Measurements from ENCODE around the gene RSPH6A. TPM values are rescaled to one million over a fixed set of nuclear protein-coding genes. Genes with fewer than 3 reads are reported as not detected.

Gene RSPH6A
- total and polyA plus RNA-seq, 2 of the 13 experiments (the other 11 are each of a cell fraction or from before 2014, with no cell fraction given) = 0.07 TPM; not detected in 1

- no peak for TF ChIP-seq ZBTB39 (CRISPR knock-in tag; IDR thresholded peaks at IDR 0.05)
- TF ChIP-seq HOMEZ (CRISPR knock-in tag; IDR thresholded peaks at IDR 0.05; ENCODE audit: low read depth) = peak; percentile 50; the same call in 1 of the 2 replicates
- TF ChIP-seq CC2D1A (CRISPR knock-in tag; IDR thresholded peaks at IDR 0.05) = no peak
- no peak for TF ChIP-seq ZEB1 (IDR thresholded peaks at IDR 0.05; ENCODE audit: insufficient replicate concordance, low read depth)
- TF ChIP-seq PREB (CRISPR knock-in tag; IDR thresholded peaks at IDR 0.05) = no peak
- TF ChIP-seq MTF1 (CRISPR knock-in tag; IDR thresholded peaks at IDR 0.05) = no peak
- TF ChIP-seq SAP130 (CRISPR knock-in tag; IDR thresholded peaks at IDR 0.05; ENCODE audit: low read depth) = peak; percentile 70
- peak; percentile 80 for TF ChIP-seq MED1 (CRISPR knock-in tag; IDR thresholded peaks at IDR 0.05)
- TF ChIP-seq ZBTB38 (CRISPR knock-in tag; IDR thresholded peaks at IDR 0.05) = 0 out of 2 replicates have a peak, but pooled peaks have one; percentile 49
- TF ChIP-seq REL (CRISPR knock-in tag; conservative IDR thresholded peaks at IDR 0.05) = no peak
- TF ChIP-seq ZNF784 (CRISPR knock-in tag; IDR thresholded peaks at IDR 0.05; ENCODE audit: borderline replicate concordance) = no peak
- no peak for TF ChIP-seq KDM6A (CRISPR knock-in tag; IDR thresholded peaks at IDR 0.05; ENCODE audit: low read depth)
- no peak for TF ChIP-seq RBAK (CRISPR knock-in tag; IDR thresholded peaks at IDR 0.05)
- TF ChIP-seq E2F2 (CRISPR knock-in tag; IDR thresholded peaks at IDR 0.05; ENCODE audit: borderline replicate concordance) = no peak
- TF ChIP-seq KAT7 (CRISPR knock-in tag; IDR thresholded peaks at IDR 0.05; ENCODE audit: borderline replicate concordance) = no peak; the same call in 1 of the 2 replicates
- no peak for TF ChIP-seq NAIF1 (CRISPR knock-in tag; IDR thresholded peaks at IDR 0.05; ENCODE audit: borderline replicate concordance)
- no peak for TF ChIP-seq ZNF224 (CRISPR knock-in tag; IDR thresholded peaks at IDR 0.05)
- TF ChIP-seq NPAS2 (CRISPR knock-in tag; IDR thresholded peaks at IDR 0.05; ENCODE audit: borderline replicate concordance) = no peak
- no peak for TF ChIP-seq ZNF598 (CRISPR knock-in tag; IDR thresholded peaks at IDR 0.05; ENCODE audit: borderline replicate concordance)
- TF ChIP-seq CCDC6 (CRISPR knock-in tag; IDR thresholded peaks at IDR 0.05) = no peak
- TF ChIP-seq SRSF4 (IDR thresholded peaks at IDR 0.05; ENCODE audit: low read depth, low read length, poor library complexity, severe bottlenecking) = no peak
- no peak for TF ChIP-seq ZNF101 (CRISPR knock-in tag; IDR thresholded peaks at IDR 0.05; ENCODE audit: borderline replicate concordance, low read depth)
- 0 out of 2 replicates have a peak, but pooled peaks have one; percentile 14 for TF ChIP-seq AHR (CRISPR knock-in tag; IDR thresholded peaks at IDR 0.05)
- TF ChIP-seq SMYD3 (CRISPR knock-in tag; IDR thresholded peaks at IDR 0.05) = no peak
Observed at GRCh38 chr19:45863840-45864628, 48.9 kb upstream of the RSPH6A start, which contains the start of gene FOXA3 (continued).

All from HepG2 (cell line).